Hematopoietic multipotent progenitor cell treated with erythropoietin and hydrocortisone succinate and interleukin-3 and kit ligand, for 6 days (in vitro differentiated cells): ENCODE measurements around the gene NGLY1.

Experiments
- DNase-seq: peaks from one replicate; pipeline ENCODE4 v3.0.0-alpha.2; 2015

Gene NGLY1

GRCh38 chr3:25783661-25784512 lies 644 bp upstream of the NGLY1 start:
- peak; percentile 68 for DNase-seq

- DNase-seq: no peak
Measured at GRCh38 chr3:25782636-25782937, 656 bp downstream of the NGLY1 start.

DNA sequence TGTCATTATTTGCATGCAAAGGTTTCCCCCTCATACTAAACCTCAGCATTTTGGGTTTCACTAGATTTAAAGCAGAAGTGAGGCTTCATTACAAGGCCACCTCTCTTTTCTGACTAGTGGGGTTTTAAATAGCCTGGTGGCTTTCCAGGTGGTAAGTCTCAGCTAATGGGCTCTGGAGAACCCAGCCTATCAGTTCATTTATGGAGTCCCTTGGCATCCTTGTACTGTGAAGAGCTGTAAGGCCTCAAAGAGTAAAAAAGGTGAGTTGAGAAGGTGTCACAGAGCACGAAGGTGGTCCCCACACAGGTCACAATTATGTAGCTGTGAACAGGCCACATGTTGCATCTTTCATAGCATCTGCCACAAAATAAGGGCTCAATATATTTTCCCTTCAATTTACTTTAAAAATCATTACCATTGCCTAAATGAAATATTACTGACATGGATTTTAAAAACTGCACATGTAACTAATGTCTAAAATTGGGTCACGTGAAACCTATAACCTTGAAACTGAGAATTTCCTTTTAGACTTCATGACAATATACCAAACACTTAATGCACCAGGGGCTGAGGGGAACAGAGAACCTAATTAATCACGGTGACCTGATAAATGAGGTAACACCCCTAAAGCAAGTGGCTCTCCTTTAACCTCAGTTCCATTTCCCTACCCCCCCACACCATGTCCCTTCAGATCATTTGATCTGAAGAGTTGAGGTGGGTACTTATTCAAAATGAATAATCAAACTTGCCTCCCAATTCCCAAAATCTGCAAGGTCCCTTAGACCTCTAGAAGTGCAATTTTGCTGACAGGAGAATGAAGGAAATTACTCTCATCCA lies 1.3 kb downstream of the NGLY1 start:
- DNase-seq: peak; percentile 49

DNA sequence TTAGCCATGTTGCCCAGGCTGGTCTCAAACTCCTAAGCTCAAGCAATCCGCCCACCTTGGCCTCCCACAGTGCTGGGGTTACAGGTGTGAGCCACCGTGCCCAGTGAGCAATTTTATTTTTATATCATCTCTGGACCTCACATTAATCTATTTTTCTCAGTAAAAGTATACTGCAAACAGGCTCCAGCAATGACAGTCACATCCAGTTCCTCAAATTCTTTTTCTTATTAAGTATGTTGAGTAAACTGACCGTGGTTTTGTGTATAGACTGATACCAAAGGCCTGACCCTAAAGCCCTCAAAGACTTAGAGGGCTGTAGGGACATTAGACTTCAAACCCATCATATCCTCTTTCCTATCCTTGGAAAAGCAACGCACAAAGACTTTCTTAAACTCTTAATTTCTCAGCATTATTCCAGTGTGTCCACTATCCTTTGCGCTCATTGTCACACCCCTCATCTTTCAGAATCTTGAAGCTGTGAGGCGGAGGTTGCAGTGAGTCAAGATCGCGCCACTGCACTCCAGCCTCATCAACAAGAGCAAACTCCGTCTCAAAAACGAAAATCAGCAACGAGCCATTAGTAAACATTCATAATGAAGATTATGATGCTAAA lies 2.0 kb downstream of the NGLY1 start:
- peak; percentile 32 for DNase-seq

GRCh38 chr3:25780618-25781017 lies 2.6 kb downstream of the NGLY1 start:
- DNase-seq: no peak

GRCh38 chr3:25775936-25776335 lies 7.3 kb downstream of the NGLY1 start:
- no peak for DNase-seq

DNA sequence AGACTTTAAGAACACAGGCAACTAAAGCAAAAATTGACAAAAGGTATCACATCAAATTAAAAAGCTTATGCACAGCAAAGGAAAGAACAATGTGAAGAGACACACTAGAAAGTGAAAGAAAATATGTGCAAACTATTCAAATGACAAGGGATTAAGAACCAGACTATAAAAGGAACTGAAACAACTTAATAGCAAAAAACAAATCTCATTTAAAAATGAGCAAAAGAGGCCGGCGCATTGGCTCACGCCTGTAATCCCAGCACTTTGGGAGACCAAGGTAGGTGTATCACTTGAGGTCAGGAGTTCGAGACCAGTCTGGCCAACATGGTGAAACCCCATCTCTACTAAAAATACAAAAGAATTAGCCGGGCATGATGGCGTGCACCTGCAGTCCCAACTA lies 14.4 kb downstream of the NGLY1 start:
- no peak for DNase-seq

GRCh38 chr3:25751725-25752124 lies 31.5 kb downstream of the NGLY1 start:
- no peak for DNase-seq

GRCh38 chr3:25751048-25751447 lies 32.2 kb downstream of the NGLY1 start:
- no peak for DNase-seq

GRCh38 chr3:25749031-25749581 lies 34.1 kb downstream of the NGLY1 start:
- DNase-seq: no peak

GRCh38 chr3:25748189-25748588 lies 35.1 kb downstream of the NGLY1 start:
- no peak for DNase-seq

- no peak for DNase-seq
Measured at GRCh38 chr3:25747033-25747432, 36.2 kb downstream of the NGLY1 start.

GRCh38 chr3:25744470-25744869 lies 38.8 kb downstream of the NGLY1 start:
- peak; percentile 11 for DNase-seq

- no peak for DNase-seq
Measured at GRCh38 chr3:25728101-25728500, 55.1 kb downstream of the NGLY1 start.

DNA sequence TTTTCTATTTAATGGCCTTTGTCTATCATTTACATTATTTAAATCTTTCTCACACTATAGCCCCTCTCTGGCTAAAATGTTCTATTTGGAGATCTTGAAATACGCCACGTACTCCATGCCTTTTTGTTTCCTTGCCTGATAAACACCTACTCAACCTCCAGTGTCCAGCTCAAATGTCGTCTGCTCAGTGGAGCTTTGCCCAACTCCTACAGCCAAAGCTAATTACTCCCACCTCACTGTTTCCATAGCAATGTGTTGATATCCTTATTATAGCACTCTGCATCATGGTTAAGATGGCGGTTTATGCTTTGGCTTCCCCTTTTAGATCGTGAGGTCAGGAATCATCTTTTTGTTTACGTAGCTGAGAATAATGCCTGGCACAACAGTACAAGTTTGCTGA lies 55.9 kb downstream of the NGLY1 start:
- no peak for DNase-seq

DNA sequence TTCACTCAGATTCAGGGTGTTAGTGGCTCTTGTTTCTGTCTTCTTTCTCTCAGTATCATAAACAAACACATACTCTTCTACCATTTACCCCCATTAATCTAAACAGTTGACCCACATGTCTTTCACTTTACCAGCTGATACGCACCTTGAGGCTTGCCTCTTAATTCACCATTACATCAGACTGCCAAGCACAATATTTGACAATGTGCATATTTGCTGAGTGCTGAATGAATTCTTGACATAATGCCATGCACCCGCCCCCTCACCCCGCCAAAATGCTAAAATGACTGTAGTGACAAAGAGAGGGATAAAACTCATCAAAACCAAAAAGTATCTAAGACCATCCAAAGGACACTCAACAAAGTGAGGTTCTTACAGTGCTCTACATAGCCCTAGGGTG lies 57.4 kb downstream of the NGLY1 start:
- DNase-seq: no peak

DNA sequence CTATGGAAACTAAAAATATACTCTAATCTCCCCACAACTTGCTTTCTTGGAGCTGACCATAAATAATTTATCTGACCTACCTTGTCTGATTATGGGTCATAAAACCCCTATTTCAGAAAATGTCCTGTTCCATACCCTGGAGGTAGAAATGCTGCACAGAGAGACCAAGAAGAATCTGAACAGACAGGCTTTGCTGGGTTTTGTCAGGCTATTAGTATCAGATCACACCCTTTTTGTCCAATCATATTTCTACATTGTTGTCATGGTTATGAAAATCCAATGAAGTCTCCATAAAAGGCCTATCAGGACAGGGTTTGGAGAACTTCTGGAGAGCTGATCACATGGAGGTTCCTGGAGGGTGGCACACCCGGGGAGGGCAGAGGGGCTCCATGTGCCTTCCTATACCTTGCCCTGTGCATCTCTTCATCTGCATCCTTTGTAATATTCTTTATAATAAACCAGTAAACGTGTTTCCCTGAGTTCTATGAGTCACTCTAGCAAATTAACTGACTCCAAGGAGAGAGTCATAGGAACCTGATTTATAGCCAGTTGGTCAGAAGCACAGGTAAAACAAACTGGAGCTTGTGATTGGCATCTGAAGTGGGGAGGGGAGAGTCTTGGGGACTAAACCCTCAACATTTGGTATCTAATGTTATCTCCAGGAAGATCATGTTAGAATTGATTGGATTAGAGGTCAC lies 58.1 kb downstream of the NGLY1 start:
- no peak for DNase-seq

DNA sequence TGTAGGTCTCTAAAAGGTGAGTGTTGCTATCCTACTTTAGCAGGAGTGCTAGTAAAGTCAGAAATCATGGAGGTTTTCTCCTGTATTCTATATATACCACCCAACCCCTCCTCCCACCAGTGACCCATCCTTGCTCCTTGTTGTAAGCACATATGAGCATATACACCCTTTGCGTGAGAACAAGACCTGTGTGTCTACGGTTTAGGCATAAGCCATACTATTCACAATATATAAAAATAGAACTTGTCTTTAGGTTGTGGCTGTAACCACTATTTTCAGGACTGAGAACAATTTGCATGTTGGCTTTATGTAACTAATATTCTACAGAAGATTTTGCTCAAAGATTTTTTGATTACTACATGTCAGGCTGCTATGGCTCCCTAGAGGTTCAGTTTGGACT lies 59.4 kb downstream of the NGLY1 start:
- DNase-seq: no peak

- no peak for DNase-seq
Measured at GRCh38 chr3:25719321-25719720, 63.9 kb downstream of the NGLY1 start.

DNA sequence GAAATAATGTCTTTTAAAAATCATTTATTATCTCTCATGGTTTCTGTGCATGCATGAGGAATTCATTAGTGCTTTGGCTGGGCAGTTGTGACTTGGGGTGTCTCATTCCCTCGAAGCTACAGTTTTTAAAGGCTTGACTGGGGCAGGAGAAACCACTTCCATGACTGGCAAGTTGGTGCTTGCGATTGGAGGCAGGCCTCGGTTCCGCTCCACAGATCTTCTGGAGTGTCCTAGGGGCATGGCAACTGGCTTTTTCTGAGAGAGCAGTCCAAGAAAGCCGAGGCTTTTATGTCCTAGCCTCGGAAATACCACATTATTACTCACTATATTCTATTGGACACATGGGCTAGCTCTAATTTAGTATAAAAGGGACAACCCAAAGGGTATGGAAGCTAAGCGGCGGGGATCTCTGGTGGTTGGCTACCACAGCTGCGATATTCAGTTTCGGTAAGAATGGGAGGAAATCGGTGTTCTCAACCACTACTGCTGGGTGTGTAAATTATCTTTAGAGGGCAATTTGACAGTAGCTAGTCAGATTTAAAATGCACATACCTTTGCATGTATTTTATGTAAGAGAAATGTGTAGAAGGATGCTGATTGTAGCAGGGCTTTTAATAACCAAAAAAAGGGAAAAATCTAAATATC lies 69.8 kb downstream of the NGLY1 start:
- DNase-seq: no peak

GRCh38 chr3:25711090-25711489 lies 72.2 kb downstream of the NGLY1 start:
- no peak for DNase-seq

GRCh38 chr3:25708036-25708435 lies 75.2 kb downstream of the NGLY1 start:
- DNase-seq: no peak
